ENCODE results near the gene MGME1. TPM values are rescaled to one million over a fixed set of nuclear protein-coding genes. Genes with fewer than 3 reads are reported as not detected.
A peak's percentile ranks its signal among the peaks of the same experiment; 100 is the strongest.

MGME1 gene
- total RNA-seq, 1 experiment from 2014 or later = 35.5 TPM

GRCh38 chr20:17936286-17936760, 32.5 kb upstream of the MGME1 start:
- peaks cover 3% of the 10 kb centered on the region for H3K27me3 ChIP-seq (ENCODE audit: control insufficient read depth, insufficient read depth, low read length)
- H3K36me3 ChIP-seq (replicated peaks; ENCODE audit: control insufficient read depth, insufficient read depth, low read length) = peaks cover 1% of the 10 kb centered on the region; the same call in 1 of the 2 replicates
- H3K4me3 ChIP-seq (ENCODE audit: insufficient read depth, low read depth, low read length) = no peak overlapping the region
- DNase-seq = no peak

GRCh38 chr20:17936761-17937732, 31.8 kb upstream of the MGME1 start:
- H3K27me3 ChIP-seq (ENCODE audit: control insufficient read depth, insufficient read depth, low read length) = peaks cover 3% of the 10 kb centered on the region
- DNase-seq = peak; percentile 46
- H3K36me3 ChIP-seq (replicated peaks; ENCODE audit: control insufficient read depth, insufficient read depth, low read length) = peaks cover 4% of the 10 kb centered on the region
- H3K4me3 ChIP-seq (ENCODE audit: insufficient read depth, low read depth, low read length) = no peak overlapping the region

- Histone ChIP-seq H3K36me3 (replicated peaks; ENCODE audit: control insufficient read depth, insufficient read depth, low read length) (peaks cover 15% of the 10 kb centered on the region), H3K4me3 (ENCODE audit: insufficient read depth, low read depth, low read length) (no peak overlapping the region), H3K27me3 (ENCODE audit: control insufficient read depth, insufficient read depth, low read length) (peaks cover 3% of the 10 kb centered on the region)
- DNase-seq = peak; percentile 84
Measured at GRCh38 chr20:17938871-17939619, 29.8 kb upstream of the MGME1 start.

GRCh38 chr20:17939622-17940223, 29.1 kb upstream of the MGME1 start:
- no peak for DNase-seq
- H3K27me3 ChIP-seq (ENCODE audit: control insufficient read depth, insufficient read depth, low read length) = peaks cover 3% of the 10 kb centered on the region
- peaks cover 16% of the 10 kb centered on the region for H3K36me3 ChIP-seq (replicated peaks; ENCODE audit: control insufficient read depth, insufficient read depth, low read length)
- H3K4me3 ChIP-seq (ENCODE audit: insufficient read depth, low read depth, low read length) = no peak overlapping the region

- H3K4me3 ChIP-seq (ENCODE audit: insufficient read depth, low read depth, low read length) = no peak overlapping the region
- H3K27me3 ChIP-seq (ENCODE audit: control insufficient read depth, insufficient read depth, low read length) = peaks cover 3% of the 10 kb centered on the region
- peaks cover 21% of the 10 kb centered on the region for H3K36me3 ChIP-seq (replicated peaks; ENCODE audit: control insufficient read depth, insufficient read depth, low read length)
- DNase-seq = no peak
Measured at GRCh38 chr20:17940224-17940971, 28.4 kb upstream of the MGME1 start.

- Histone ChIP-seq H3K27me3 (ENCODE audit: control insufficient read depth, insufficient read depth, low read length) (no peaks in the 10 kb centered on the region), H3K36me3 (replicated peaks; ENCODE audit: control insufficient read depth, insufficient read depth, low read length) (peaks cover 29% of the 10 kb centered on the region), H3K4me3 (ENCODE audit: insufficient read depth, low read depth, low read length) (no peak overlapping the region)
- no peak for DNase-seq
Measured at GRCh38 chr20:17941087-17941825, 27.6 kb upstream of the MGME1 start.

GRCh38 chr20:17941826-17942196, 27.0 kb upstream of the MGME1 start:
- no peak overlapping the region for H3K4me3 ChIP-seq (ENCODE audit: insufficient read depth, low read depth, low read length)
- DNase-seq = no peak
- no peaks in the 10 kb centered on the region for H3K27me3 ChIP-seq (ENCODE audit: control insufficient read depth, insufficient read depth, low read length)
- H3K36me3 ChIP-seq (replicated peaks; ENCODE audit: control insufficient read depth, insufficient read depth, low read length) = peaks cover 32% of the 10 kb centered on the region

- DNase-seq = no peak
- H3K27me3 ChIP-seq (ENCODE audit: control insufficient read depth, insufficient read depth, low read length) = no peaks in the 10 kb centered on the region
- H3K4me3 ChIP-seq (ENCODE audit: insufficient read depth, low read depth, low read length) = no peak overlapping the region
- H3K36me3 ChIP-seq (replicated peaks; ENCODE audit: control insufficient read depth, insufficient read depth, low read length) = peaks cover 40% of the 10 kb centered on the region
Measured at GRCh38 chr20:17943343-17943742, 25.5 kb upstream of the MGME1 start.

- H3K27me3 ChIP-seq (ENCODE audit: control insufficient read depth, insufficient read depth, low read length) = no peaks in the 10 kb centered on the region
- DNase-seq = no peak
- no peak overlapping the region for H3K4me3 ChIP-seq (ENCODE audit: insufficient read depth, low read depth, low read length)
- peaks cover 56% of the 10 kb centered on the region for H3K36me3 ChIP-seq (replicated peaks; ENCODE audit: control insufficient read depth, insufficient read depth, low read length)
Measured at GRCh38 chr20:17944854-17945474, 23.9 kb upstream of the MGME1 start.

- H3K27me3 ChIP-seq (ENCODE audit: control insufficient read depth, insufficient read depth, low read length) = no peaks in the 10 kb centered on the region
- no peak overlapping the region for H3K4me3 ChIP-seq (ENCODE audit: insufficient read depth, low read depth, low read length)
- H3K36me3 ChIP-seq (replicated peaks; ENCODE audit: control insufficient read depth, insufficient read depth, low read length) = peaks cover 62% of the 10 kb centered on the region
- no peak for DNase-seq
Measured at GRCh38 chr20:17946040-17946439, 22.8 kb upstream of the MGME1 start.

GRCh38 chr20:17946572-17947473, 22.0 kb upstream of the MGME1 start:
- Histone ChIP-seq H3K27me3 (ENCODE audit: control insufficient read depth, insufficient read depth, low read length) (no peaks in the 10 kb centered on the region), H3K36me3 (replicated peaks; ENCODE audit: control insufficient read depth, insufficient read depth, low read length) (peaks cover 65% of the 10 kb centered on the region), H3K4me3 (ENCODE audit: insufficient read depth, low read depth, low read length) (no peak overlapping the region)
- no peak for DNase-seq

GRCh38 chr20:17947474-17947815, 21.4 kb upstream of the MGME1 start:
- no peak for DNase-seq
- H3K27me3 ChIP-seq (ENCODE audit: control insufficient read depth, insufficient read depth, low read length) = no peaks in the 10 kb centered on the region
- H3K36me3 ChIP-seq (replicated peaks; ENCODE audit: control insufficient read depth, insufficient read depth, low read length) = peaks cover 61% of the 10 kb centered on the region
- H3K4me3 ChIP-seq (ENCODE audit: insufficient read depth, low read depth, low read length) = no peak overlapping the region
